RWPE2 (cell line): ENCODE results near the gene INTS1.
"Not testable (repeated sequence)": the region's sequence is repeated elsewhere in the genome, so short reads cannot be mapped to it uniquely, and the experiment has no call there.

ENCODE experiments used
- ATAC-seq: fragments of 200-7000 bp; cut with Tn5 transposase; 3 replicates; pipeline ENCODE4 v1.9.1; 2021; ENCODE audit warnings: low read depth
- DNase-seq: peaks from one replicate; pipeline ENCODE4 v3.0.0-alpha.2; 2020; ENCODE audit warnings: low spot score
- H3K27ac ChIP-seq: fragments of 450-650 bp; 2 replicates; pipeline ENCODE4 v1.5.1; 2017; ENCODE audit warnings: mild to moderate bottlenecking; ENCODE audit not compliant: poor library complexity, severe bottlenecking
- H3K27me3 ChIP-seq: fragments of 250-450 bp; sonication (Bioruptor Pico); 2 replicates; pipeline ENCODE4 v1.5.1; 2021; ENCODE audit warnings: mild to moderate bottlenecking, moderate library complexity; ENCODE audit not compliant: insufficient read depth, poor library complexity, severe bottlenecking
- H3K36me3 ChIP-seq: fragments of 250-450 bp; sonication (Bioruptor Pico); 2 replicates; pipeline ENCODE4 v1.5.1; 2020; ENCODE audit warnings: low read depth, mild to moderate bottlenecking, moderate library complexity
- H3K4me1 ChIP-seq: fragments of 250-450 bp; sonication (Bioruptor Pico); 2 replicates; pipeline ENCODE4 v1.5.1; 2021; ENCODE audit warnings: mild to moderate bottlenecking, moderate library complexity; ENCODE audit not compliant: insufficient read depth, poor library complexity, severe bottlenecking
- H3K4me3 ChIP-seq: fragments of 250-450 bp; sonication (Bioruptor Pico); 2 replicates; pipeline ENCODE4 v1.5.1; 2021; ENCODE audit warnings: mild to moderate bottlenecking, moderate library complexity; ENCODE audit not compliant: severe bottlenecking
- H3K9me3 ChIP-seq: fragments of 250-450 bp; sonication (Bioruptor Pico); 2 replicates; pipeline ENCODE4 v1.5.1; 2021; ENCODE audit warnings: mild to moderate bottlenecking, moderate library complexity; ENCODE audit not compliant: severe bottlenecking
- TF ChIP-seq, protein P1 (sequence below): fragments of 450-650 bp; IDR thresholded peaks from one replicate; pipeline ENCODE4 v1.5.1; 2017; ENCODE audit warnings: mild to moderate bottlenecking, moderate library complexity; ENCODE audit not compliant: poor library complexity, severe bottlenecking

Gene INTS1

DNA sequence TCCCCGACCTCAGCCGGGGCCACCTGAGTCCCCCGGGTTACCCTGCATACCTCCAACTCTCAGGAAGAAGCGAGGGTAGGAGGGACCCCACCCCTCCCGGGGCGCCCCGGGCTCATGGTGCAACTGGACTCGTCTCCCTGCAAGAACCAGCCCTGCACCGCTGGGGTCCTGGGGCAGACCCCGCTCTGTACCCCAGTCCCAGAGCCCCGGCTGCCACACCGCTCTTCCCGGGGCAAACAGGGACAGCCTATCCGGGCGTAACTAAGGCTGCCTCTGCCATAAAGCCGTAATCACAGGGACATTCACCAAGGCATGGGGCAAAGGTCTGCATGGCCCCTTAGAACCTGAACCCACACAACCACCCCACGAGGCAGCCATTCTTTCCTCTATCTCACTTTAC, 19.7 kb upstream of the INTS1 start:
- ATAC-seq (no peak), DNase-seq (peak; percentile 66)
- H3K4me1 ChIP-seq, result no peaks in the 10 kb centered on the region
- no peak overlapping the region for H3K4me3 ChIP-seq
- no peaks in the 10 kb centered on the region for H3K9me3 ChIP-seq
- H3K36me3 ChIP-seq, result no peaks in the 10 kb centered on the region
- TF ChIP-seq, protein P1, sequence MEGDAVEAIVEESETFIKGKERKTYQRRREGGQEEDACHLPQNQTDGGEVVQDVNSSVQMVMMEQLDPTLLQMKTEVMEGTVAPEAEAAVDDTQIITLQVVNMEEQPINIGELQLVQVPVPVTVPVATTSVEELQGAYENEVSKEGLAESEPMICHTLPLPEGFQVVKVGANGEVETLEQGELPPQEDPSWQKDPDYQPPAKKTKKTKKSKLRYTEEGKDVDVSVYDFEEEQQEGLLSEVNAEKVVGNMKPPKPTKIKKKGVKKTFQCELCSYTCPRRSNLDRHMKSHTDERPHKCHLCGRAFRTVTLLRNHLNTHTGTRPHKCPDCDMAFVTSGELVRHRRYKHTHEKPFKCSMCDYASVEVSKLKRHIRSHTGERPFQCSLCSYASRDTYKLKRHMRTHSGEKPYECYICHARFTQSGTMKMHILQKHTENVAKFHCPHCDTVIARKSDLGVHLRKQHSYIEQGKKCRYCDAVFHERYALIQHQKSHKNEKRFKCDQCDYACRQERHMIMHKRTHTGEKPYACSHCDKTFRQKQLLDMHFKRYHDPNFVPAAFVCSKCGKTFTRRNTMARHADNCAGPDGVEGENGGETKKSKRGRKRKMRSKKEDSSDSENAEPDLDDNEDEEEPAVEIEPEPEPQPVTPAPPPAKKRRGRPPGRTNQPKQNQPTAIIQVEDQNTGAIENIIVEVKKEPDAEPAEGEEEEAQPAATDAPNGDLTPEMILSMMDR, result no peak
- no peak overlapping the region for H3K27ac ChIP-seq
- no peaks in the 10 kb centered on the region for H3K27me3 ChIP-seq

DNA sequence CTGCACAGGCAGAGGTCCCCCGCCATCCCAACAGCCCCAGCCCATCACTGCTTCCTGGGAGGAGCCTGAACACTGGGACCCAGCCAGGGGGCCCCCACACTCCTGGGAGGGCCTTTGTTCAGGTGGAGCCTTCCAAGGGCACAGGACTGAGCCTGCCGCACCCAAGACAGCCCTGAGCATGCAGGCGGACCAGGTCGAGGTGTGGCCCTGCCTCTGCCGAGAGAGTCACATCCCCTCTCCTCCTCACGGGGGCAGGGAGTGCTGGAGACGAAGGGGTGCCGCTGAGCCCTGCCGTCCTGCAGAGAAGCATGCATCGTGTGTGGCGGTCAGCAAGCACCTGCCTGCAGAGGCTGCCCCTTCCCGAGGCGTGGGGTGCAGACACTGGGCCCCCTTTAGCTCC, 19.0 kb upstream of the INTS1 start:
- DNase-seq, result peak; percentile 54
- H3K36me3 ChIP-seq, result no peaks in the 10 kb centered on the region
- no peaks in the 10 kb centered on the region for H3K27me3 ChIP-seq
- no peaks in the 10 kb centered on the region for H3K4me1 ChIP-seq
- no peak overlapping the region for H3K27ac ChIP-seq
- ATAC-seq, result peak; percentile 46; the same call in 2 of the 3 replicates
- H3K9me3 ChIP-seq, result no peaks in the 10 kb centered on the region
- no peak overlapping the region for H3K4me3 ChIP-seq
- TF ChIP-seq, protein P1, result no peak

DNA sequence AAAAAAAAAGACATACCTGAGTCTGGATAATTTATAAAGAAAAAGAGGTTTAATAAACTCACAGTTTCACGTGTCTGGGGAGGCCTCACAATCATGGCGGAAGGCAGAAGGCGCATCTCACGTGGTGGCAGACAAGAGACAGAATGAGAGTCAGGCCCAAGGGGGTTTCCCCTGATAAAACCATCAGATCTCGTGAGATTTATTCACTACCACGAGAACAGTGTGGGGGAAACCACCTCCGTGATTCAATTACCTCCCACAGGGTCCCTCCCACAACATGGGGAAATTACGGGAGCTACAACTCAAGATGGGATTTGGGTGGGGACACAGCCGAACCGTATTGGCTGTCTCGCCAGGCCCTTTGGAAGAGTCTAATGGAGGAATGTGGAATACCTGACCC, 17.3 kb upstream of the INTS1 start:
- no peaks in the 10 kb centered on the region for H3K9me3 ChIP-seq
- H3K27me3 ChIP-seq, result no peaks in the 10 kb centered on the region
- TF ChIP-seq, protein P1, result no peak
- no peak overlapping the region for H3K27ac ChIP-seq
- H3K4me1 ChIP-seq, result no peaks in the 10 kb centered on the region
- H3K4me3 ChIP-seq, result no peak overlapping the region
- DNase-seq (no peak), ATAC-seq (no peak)
- H3K36me3 ChIP-seq, result no peaks in the 10 kb centered on the region

DNA sequence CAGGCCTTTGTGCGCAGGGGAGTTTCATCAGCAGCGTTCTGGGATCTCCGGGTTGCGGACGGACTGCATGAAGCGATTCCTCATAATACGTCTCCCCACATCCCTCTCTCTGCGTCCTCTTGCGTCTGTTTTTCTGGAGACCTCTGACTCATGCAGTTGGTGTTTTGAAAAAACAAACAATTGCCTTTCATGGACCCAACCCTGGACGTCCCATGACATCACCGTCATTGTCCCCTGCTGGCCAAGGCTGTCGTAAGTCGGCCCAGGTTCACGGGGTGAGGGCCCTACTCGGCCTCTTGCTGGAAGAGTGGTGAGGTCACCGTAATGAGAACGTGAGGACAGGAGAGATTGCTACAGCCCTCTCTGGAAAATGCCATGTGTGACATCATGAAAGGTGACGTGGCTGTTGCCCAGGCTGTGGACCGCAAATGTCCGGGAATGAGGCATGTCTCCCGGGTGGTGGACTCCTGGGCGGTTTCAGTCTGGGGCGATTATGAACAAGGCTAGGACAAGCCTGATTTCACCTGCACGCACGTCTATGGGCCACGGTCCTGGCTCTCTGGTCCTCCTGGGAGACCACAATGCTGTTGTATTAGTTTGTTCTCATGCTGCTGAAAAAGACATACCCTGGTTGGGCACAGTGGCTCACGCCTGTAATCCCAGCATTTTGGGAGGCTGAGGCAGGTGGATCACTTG, 16.5 kb upstream of the INTS1 start:
- no peak overlapping the region for H3K27ac ChIP-seq
- DNase-seq, result no peak
- no peak overlapping the region for H3K4me3 ChIP-seq
- no peak for ATAC-seq
- H3K9me3 ChIP-seq, result no peaks in the 10 kb centered on the region
- TF ChIP-seq, protein P1, result no peak
- H3K36me3 ChIP-seq, result no peaks in the 10 kb centered on the region
- no peaks in the 10 kb centered on the region for H3K27me3 ChIP-seq
- no peaks in the 10 kb centered on the region for H3K4me1 ChIP-seq

DNA sequence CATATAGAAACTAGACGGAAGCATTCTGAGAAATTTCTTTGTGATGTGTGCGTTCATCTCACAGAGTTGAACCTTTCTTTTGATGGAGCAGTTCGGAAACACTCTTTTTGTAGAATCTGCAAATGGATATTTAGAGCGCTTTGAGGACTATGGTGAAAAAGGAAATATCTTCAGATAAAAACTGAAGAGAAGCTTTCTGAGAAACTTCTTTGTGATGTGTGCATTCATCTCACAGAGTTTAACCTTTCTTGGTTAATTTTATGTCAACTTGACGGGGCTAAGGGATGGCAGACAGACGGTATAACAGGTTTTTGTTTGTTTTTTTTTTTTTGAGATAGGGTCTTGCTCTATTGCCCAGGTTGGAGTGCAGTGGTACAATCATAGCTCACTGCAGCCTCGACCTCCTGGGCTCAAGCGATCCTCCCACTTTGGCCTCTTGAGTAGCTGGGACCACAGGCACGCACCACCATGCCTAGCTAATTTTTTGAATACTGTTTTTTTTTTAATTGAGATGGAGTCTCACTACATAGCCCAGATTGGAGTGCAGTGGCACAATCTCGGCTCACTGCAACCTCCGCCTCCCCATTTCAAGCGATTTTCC, 15.2 kb upstream of the INTS1 start:
- not testable (repeated sequence) for H3K4me3 ChIP-seq, H3K36me3 ChIP-seq, H3K27me3 ChIP-seq, H3K4me1 ChIP-seq, DNase-seq, ATAC-seq, H3K27ac ChIP-seq, H3K9me3 ChIP-seq
